ENCODE measurements around the gene TMOD2. TPM values are rescaled to one million over a fixed set of nuclear protein-coding genes. Genes with fewer than 3 reads are reported as not detected.

Gene TMOD2
- total RNA-seq, 4 donors from 2014 or later, result 7.1 to 14.1 (median 11.0) TPM

DNA sequence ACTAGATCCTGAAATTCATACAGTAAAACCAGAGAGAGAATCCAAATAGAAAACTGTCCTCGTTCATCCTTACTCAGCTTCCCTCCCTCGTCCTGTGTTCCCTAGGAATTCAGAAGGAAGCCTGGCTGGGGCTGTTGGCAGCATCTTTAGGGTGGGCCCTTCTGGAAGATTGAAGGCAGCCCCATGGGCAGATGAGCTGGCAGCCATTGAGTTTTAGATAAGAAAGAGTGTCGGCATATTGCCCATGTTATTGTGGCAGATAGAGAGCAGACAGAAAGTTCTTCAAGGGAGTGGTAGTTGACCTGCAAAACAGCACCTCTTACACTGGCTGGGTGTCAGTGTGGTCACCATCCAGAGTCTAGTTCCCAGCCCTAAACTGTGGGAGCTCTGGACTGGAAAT, 23.5 kb downstream of the TMOD2 start:
- TF ChIP-seq, protein P1, sequence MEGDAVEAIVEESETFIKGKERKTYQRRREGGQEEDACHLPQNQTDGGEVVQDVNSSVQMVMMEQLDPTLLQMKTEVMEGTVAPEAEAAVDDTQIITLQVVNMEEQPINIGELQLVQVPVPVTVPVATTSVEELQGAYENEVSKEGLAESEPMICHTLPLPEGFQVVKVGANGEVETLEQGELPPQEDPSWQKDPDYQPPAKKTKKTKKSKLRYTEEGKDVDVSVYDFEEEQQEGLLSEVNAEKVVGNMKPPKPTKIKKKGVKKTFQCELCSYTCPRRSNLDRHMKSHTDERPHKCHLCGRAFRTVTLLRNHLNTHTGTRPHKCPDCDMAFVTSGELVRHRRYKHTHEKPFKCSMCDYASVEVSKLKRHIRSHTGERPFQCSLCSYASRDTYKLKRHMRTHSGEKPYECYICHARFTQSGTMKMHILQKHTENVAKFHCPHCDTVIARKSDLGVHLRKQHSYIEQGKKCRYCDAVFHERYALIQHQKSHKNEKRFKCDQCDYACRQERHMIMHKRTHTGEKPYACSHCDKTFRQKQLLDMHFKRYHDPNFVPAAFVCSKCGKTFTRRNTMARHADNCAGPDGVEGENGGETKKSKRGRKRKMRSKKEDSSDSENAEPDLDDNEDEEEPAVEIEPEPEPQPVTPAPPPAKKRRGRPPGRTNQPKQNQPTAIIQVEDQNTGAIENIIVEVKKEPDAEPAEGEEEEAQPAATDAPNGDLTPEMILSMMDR (IDR thresholded peaks at IDR 0.05), result no peak
- no peak for TF ChIP-seq POLR2A (IDR thresholded peaks at IDR 0.05)
- no peaks in the 10 kb centered on the region for H3K36me3 ChIP-seq

DNA sequence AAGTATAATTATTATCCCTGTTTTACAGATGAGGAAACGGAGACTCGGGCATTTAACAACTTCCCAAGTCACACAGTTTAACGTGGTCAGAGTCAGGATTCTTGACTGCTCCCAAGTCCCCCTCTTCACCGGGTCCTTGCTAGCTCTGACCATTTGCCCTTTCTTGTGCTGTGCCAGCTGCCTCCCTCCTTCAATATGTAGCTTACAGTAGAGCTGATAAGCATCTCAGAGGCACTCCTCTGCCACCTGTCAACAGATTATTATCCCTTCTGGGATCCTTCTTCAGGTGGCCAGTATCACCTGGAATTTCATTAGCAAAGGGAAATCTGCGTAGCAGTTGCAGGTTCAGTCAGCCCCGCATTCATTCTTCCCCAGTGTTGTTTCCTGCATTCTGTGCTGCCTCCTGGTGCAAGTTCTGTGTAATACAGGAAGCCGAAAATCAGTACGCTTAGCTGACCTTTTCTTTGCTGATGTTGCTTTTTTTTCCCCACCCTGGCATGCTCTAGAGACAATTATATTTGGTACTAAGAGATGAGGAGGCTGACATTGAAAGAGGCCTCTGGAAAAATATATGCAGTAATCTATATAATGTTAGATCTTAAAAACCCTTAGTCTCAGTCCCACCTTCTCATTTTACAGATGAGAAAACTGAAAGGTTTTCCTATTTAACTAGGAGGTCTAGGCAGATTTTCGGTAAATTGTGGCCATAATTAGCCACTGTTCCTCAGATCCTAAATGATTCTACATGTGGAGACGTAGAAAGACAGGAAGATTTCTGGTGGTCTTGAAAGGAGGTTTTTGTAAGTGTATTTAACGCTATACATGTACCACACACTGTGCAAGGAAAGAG, 24.8 kb downstream of the TMOD2 start:
- no peaks in the 10 kb centered on the region for H3K4me1 ChIP-seq
- intact Hi-C loops (cut with DNase I), result loop anchor here (2.0 kb wide), 1 partner anchor 125 kb away; no protein-coding TSS in a partner anchor
- H3K9me3 ChIP-seq, result no peaks in the 10 kb centered on the region
- WGBS, 2 donors, result 56 to 58% methylated on average over 11 of the region's 11 CpGs
- H3K36me3 ChIP-seq, result no peaks in the 10 kb centered on the region
- peak; percentile 27 for DNase-seq
- TF ChIP-seq, protein P1 (IDR thresholded peaks at IDR 0.05), result peak; percentile 17 to 71 (median 58)
- no peak for TF ChIP-seq POLR2A (IDR thresholded peaks at IDR 0.05)
- no peaks in the 10 kb centered on the region for H3K27me3 ChIP-seq
- no peak overlapping the region for H3K27ac ChIP-seq
- no peak overlapping the region for H3K4me3 ChIP-seq (replicated peaks in 1 of 3)

More for the DNA sequence above, 23.5 kb downstream of the TMOD2 start:
- no peak for DNase-seq
- intact Hi-C loops (cut with DNase I), result no loop called here
- 77 to 86% methylated on average over 3 of the region's 3 CpGs for WGBS, 2 donors
- Histone ChIP-seq H3K27me3 (no peaks in the 10 kb centered on the region), H3K27ac (no peak overlapping the region), H3K4me1 (no peaks in the 10 kb centered on the region), H3K4me3 (replicated peaks in 1 of 3) (no peak overlapping the region), H3K9me3 (no peaks in the 10 kb centered on the region)

DNA sequence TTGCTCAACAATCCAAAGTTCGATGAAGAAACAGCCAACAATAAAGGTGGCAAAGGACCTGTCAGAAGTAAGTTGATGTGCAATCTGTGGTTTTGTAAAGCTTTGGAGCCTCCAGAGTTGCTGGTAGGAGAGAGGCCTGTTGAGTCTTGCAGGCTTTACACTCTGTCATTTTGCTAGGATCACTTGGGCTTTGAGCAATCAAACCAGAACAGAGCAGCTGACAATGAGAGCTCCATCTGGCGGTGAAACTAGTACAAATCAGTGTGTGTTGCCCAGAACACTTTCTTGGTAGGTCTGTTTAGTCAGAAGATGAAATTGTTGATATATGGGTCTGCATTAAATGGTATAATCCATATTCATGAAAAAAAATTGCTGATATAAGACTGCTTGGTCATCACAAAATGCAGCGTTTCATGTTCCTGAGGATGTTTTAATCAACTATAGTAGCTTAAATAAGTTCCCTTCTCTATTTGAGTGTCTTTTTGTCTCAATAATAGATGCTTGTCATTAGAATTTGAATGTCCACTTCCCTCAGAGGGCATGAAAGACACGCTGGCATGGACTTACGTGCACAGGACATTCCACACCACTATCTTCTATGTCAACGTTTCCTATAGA, 25.7 kb downstream of the TMOD2 start:
- WGBS, 2 donors, result 46 to 50% methylated on average over 6 of the region's 6 CpGs
- H3K27me3 ChIP-seq, result no peaks in the 10 kb centered on the region
- no peak overlapping the region for H3K4me3 ChIP-seq (replicated peaks in 1 of 3)
- no peak overlapping the region for H3K27ac ChIP-seq
- no peak for TF ChIP-seq POLR2A (IDR thresholded peaks at IDR 0.05)
- TF ChIP-seq, protein P1 (IDR thresholded peaks at IDR 0.05), result peak; percentile 44 to 74 (median 66)
- peak; percentile 64 for DNase-seq
- H3K4me1 ChIP-seq, result no peaks in the 10 kb centered on the region
- intact Hi-C loops (cut with DNase I), result loop anchor here (2.0 kb wide), 1 partner anchor 126 kb away; no protein-coding TSS in a partner anchor
- no peaks in the 10 kb centered on the region for H3K9me3 ChIP-seq
- no peaks in the 10 kb centered on the region for H3K36me3 ChIP-seq

GRCh38 chr15:51780636-51781035, 29.2 kb downstream of the TMOD2 start:
- H3K36me3 ChIP-seq, result peaks cover 0 to 3% of the 10 kb centered on the region in 2 donors

More at GRCh38 chr15:51780636-51781035, 29.2 kb downstream of the TMOD2 start:
- H3K9me3 ChIP-seq, result no peaks in the 10 kb centered on the region
- intact Hi-C loops (cut with DNase I), result no loop called here
- H3K4me3 ChIP-seq (replicated peaks in 1 of 3), result no peak overlapping the region
- WGBS, 2 donors, result 89 to 93% methylated on average over 1 of the region's 1 CpG
- no peaks in the 10 kb centered on the region for H3K27me3 ChIP-seq
- TF ChIP-seq, protein P1 (IDR thresholded peaks at IDR 0.05), result no peak
- no peak for TF ChIP-seq POLR2A (IDR thresholded peaks at IDR 0.05)
- H3K4me1 ChIP-seq, result no peaks in the 10 kb centered on the region
- DNase-seq, result no peak
- H3K27ac ChIP-seq, result no peak overlapping the region

Measured in thyroid gland (tissue), 4 donors.